Pons (tissue), 1 donor: Measurements from ENCODE around the gene RBMS1.

Source experiments
- DNase-seq: peaks from one replicate; pipeline ENCODE4 v3.0.0-alpha.2; 2016; ENCODE audit warnings: low spot score

Gene RBMS1

DNA sequence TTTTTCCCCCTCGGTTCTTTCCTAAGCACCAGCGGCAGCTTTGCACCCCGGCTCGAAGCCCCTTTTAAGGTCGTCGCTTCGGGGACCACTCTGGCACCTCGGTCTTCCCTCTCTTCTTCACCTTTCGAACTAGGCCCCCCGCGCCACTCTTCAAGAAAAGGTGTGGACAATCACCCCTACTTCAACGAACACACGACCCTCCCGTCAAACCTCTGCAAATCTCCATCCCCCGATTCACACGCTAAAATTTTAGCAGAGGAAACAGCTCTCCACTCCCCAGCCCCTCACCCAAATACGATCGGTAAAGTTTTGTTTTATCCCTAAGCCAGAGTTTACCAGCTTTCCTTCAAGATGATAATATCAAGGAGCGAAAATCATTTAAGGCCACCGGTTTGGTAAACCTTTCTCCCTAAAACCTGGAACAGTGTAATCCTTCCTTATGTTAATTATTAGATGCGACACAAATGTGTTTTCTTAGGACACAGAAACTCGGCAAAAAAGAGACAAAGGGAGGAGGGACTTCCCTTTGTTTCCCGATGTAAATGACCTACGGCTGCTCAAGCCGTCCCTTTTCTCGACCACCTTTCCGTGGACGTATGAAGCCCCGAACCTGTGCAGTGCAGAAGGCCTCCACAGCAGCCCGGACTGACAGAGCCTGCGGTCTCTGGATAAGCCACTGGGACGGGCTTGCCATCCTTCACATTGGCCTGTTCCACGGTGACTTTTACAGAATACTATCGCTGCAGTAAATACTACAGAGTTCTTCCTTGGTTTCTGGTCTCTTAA is 85.2 kb downstream of the RBMS1 start:
- no peak for DNase-seq

DNA sequence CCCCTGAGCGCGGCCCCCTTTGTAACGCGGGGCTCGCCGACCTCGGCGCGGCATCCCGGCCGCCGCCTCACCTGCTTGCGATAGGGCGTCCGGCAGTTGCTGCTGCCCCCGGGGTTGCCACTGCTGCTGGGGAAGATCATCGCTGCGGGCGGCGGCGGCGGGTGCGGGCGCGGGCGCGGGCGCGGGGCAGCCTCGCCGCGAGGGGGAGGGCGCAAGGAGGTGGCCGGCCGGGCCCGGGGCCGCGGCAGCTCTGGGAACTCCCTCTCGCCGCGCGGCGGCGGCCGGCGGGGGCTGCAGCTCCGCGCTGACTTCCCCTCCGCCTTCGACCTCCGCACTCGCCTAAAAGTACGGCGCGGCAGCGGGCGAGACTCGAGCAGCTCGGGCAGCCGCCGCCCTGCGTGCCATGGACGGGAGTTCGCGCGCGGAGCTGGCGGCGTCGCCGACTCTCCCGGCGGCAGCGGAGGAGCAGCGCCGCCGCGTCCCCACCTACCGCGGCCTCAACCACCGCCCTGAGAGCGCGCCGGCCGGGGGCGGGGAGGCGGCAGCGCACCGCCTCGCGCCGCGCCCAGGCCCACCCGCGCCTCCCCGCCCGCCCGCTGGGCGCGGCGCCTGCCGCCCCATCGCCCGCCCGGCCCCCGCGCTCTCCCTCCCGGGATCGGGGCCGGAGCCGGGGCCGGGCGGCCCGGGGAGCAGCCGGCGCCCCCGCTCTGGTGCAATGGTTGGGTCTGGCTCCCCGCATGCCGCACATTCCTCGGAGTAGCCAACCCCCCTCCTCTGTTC is 86.0 kb downstream of the RBMS1 start:
- no peak for DNase-seq

- peak; percentile 79 for DNase-seq
These were observed 86.8 kb downstream of the RBMS1 start for GRCh38 chr2:160406591-160407392.

DNA sequence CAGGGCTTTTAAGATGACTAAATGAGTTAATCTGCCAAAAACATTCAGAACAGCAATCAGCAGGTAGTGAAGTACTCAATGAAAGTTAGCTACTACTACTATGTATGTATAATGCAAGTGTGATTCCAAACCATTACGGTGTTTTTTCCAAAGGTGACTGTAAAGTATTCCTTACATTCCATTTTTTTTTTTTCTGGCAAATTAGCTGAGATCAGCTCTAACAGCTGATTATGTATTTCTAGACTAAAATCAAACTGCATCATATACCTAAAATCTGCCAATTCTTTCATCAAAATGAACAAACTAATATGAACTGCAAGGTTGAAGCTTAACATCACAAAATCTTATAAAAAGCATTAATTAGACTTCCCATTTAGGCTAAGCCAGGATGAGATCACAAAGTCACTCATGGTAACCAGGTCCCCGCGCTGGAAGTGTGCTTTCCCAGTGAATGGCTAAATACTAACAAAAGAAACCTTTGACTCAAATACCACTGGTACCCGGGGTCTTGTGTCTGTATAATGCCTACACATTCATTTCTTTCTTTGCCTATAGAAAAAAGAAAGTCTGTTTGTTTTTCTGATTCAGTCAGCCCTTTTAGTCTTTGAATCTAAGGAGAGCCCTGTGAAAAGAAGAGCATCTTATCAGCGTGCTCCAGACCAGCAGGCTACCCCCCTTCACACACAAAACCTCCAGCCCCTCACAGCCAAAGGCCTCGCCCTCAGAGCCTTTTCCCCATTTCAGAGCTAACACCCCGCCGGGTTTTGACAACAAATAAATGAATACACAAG is 88.3 kb downstream of the RBMS1 start:
- no peak for DNase-seq

DNA sequence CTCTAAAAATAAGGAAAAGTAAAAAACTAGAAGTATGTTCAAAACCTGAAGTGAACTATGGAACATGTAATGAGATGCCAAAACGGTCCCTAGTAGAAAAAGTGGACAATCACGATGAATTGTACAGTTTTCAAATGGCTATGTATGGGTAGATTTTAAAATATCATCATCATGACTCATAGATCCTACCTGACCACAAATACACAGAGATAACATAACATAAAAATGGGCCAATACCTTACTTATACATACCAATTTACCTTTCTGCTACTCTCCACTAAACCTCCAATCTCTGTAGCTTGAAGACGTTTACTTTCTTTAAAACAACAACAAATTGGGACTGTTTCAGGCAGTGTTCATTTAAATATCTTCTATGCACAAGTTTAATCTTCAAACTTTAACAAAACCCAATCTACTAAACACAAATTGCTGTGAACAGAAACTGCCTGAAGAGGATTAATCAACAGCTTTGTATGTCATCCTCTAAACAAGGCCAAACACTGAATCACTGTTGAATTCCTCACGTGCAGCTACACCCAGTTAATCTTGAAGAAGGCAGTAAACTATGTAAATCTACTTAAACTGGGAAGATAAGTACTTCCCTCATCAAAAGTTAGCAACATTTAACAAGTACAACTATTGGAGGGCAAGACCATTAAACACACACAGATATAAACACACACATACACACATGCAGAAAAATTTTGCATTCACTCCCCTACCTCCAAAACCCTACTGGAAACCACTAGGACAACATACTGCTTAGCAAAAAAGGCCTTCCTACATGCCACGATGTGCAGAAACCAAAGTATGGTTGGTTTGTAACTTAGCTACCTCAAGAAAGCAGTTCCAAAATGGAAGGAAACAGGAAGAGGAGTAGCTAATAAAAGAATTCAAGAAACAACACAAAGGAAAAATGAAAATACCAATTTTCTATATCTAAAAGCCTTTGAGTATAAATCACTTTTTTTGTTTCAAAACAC is 90.3 kb downstream of the RBMS1 start:
- DNase-seq = no peak

GRCh38 chr2:160402501-160402900 is 91.1 kb downstream of the RBMS1 start:
- no peak for DNase-seq

- no peak for DNase-seq
These were observed 91.7 kb downstream of the RBMS1 start for GRCh38 chr2:160401895-160402294.

GRCh38 chr2:160399880-160400279 is 93.7 kb downstream of the RBMS1 start:
- DNase-seq = no peak

DNA sequence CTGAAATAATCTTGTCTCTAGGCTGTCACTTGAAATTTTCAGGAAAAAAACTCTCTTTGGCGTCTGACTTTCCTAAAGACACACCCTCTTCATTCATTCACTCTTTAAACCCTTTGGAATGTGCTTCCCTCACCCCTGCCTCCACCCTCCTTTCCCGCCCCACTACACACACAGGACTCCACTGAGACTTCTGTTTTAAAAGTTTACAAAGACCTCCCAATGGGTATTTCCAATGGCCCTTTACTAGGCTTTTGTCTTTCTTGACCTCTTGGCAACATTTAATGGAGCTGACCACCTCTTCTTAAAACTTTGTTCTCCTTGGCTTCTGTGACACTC is 96.1 kb downstream of the RBMS1 start:
- DNase-seq = no peak

DNA sequence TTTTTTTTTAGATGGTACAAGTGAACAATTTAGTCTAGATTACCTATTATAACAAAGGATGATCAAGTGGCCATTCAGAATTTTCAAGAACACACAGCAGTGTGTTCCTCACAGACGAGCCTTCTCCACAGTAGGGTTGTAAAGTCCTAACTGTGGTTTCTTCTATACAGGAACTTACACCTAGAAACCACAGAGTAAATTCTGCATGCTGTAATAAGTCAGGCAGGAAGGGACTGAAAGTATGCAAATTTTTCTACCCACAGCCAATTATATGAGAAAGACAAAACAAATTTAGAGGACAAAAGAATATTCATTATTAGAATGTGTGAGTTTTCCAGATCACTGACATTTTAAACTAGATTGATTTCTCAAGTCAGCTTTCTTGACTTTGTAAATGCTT is 99.5 kb downstream of the RBMS1 start:
- DNase-seq = no peak

DNA sequence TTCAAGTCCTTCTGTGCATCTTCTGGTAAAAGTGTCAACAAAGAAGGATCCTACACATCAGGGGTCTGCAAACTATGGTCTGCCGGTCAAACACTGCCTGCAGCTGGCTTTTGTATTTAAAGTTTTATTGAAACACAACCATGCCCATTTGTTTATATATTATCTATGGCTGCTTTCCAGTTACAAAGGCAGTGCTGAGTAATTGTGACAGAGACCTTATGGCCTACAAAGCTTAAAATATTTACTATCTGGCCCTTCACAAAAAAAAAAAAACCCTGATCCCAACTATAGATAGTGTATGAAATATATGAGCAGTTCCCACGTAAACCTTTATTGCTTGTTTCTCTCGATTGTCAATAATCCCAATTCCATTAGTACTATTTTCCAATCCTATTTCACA is 101.4 kb downstream of the RBMS1 start:
- DNase-seq = no peak

DNA sequence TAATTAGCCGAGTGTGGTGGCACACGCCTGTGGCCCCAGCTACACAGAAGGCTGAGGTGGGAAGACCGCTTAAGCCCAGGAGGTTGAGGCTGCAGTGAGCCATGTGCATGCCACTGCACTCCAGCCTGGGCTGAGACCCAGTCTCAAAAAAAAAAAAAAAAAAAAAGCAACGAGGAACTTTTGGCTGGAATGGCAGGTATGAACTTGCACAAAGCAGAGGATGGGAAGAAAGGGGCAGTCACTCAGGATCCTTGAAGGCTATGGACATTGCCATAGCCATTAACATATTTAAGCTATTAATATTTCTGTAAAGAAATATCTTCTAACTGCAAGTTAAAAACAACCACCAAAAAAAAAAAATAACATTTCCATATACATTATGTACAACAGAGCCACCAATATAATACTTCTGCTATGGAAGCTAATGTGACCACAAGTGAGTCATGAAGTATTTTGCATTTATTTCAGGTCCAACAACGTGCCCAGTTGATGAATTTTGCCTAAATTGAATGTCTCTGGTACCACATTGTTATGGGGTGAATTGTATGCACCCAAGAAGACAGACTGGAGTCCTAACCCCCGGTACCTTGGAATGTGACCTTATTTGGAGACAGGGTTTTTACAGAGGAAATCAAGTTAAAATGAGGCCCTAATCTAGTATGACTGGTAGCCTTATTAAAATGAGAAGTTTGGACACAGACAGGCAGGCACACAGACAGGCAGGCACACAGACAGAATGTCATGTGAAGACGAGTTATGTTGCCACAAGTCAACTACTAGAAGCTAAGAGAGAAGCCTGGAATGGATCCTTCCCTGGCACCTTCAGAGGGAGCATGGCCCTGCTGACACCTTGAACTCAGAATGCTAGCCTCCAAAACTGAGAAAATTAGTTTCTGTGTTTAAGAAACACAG is 102.8 kb downstream of the RBMS1 start:
- DNase-seq = no peak

DNA sequence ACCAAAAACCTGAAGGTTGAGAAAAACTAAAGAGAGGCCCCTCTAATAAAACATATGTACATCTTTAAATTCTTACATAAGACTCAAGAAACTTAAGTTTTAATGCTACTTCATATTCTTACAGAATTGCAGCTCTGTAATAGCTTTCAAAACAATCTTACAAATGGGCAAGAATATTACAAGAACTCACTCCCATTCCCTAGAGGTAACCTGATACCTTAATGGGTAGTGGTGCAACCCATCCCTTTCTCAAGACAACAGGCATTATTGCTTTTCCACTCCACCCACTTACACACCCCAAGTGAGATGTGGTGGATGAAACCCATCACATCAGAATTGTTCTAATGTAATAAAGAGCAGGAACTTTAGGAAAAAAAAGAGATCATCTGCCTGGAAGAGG is 103.7 kb downstream of the RBMS1 start:
- no peak for DNase-seq

DNA sequence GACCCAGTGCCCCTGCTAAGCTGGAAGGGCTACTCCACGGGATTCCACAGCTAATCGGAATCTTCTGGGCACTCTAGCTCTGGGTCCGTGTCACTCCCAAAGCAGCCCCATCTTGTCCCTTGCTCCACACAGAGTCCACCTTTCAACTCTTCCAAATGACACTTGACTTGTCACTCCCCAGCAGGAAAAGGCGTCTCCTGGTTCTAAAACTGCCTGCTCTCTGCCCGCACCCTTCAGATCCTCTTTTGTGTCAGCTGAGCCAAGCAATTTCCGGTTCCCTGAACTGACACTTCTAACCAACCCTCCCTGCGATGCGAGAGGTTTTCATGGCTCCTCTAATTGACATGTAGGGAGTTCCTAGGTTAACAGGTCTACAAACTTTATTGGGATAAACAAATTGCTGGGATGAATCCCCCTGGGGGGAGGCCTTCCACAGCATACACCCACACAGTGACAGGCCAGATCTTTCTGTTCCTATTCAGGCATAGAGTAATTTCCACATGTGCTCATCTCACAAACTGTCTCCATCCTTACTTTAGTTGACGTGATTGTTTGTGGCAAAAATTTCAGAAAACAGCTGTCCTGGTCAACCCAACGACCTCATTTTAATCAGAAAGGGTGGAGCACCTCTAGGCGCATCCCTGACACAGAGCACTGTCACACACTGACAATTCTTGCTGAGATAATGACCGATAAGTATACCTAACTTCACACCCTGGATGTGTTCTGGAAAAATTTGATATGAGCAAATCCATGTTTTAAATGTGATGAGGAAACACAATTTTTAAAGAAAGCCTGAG is 104.9 kb downstream of the RBMS1 start:
- peak; percentile 56 for DNase-seq

GRCh38 chr2:160387558-160388262 is 105.9 kb downstream of the RBMS1 start:
- peak; percentile 41 for DNase-seq

- no peak for DNase-seq
These were observed 108.8 kb downstream of the RBMS1 start for GRCh38 chr2:160384791-160385190.

GRCh38 chr2:160381425-160381951 is 112.1 kb downstream of the RBMS1 start:
- no peak for DNase-seq

- no peak for DNase-seq
These were observed 113.0 kb downstream of the RBMS1 start for GRCh38 chr2:160380611-160381010.
